Measurements from ENCODE around the gene MTHFD1L. TPM values are rescaled to one million over a fixed set of nuclear protein-coding genes. Genes with fewer than 3 reads are reported as not detected.

The MTHFD1L gene
- polyA plus RNA-seq, 2 of the 4 experiments (the other 2 are of a cell fraction), result 27.2 to 63.2 TPM

DNA sequence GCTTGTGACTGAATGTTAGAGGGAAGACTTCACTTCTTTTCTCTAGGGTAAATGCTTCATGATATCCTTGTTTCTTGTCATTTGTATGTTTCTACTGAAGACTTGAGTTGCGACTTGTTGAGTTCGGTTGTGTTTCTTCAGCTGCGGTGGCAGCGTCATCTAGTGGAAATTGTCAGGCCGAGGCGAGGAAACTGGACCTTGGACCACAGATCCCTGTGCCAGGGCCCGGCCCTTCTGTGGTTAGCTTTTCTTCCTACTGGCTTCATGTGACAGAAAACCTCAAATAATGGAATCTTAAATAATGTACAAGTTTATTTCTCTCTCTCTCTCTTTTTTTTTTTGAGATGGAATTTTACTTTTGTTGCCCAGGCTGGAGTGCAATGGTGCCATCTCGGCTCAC lies 12.4 kb downstream of the MTHFD1L start:
- Histone ChIP-seq H3K4me1 (peaks cover 36% of the 10 kb centered on the region), H3K4me3 (no peak overlapping the region), H3K27ac (no peak overlapping the region), H3K9me3 (no peaks in the 10 kb centered on the region), H3K4me2 (no peak overlapping the region)
- no peak for FAIRE-seq
- no peak for TF ChIP-seq KDM5A (IDR thresholded peaks at IDR 0.05)
- TF ChIP-seq HOXB5 (CRISPR knock-in tag; IDR thresholded peaks at IDR 0.05), result no peak
- TF ChIP-seq GATA3 (IDR thresholded peaks at IDR 0.05; ENCODE audit: borderline replicate concordance), result no peak
- no peak for TF ChIP-seq ZSCAN20 (CRISPR knock-in tag; IDR thresholded peaks at IDR 0.05)
- TF ChIP-seq PHF8 (IDR thresholded peaks at IDR 0.05; ENCODE audit: borderline replicate concordance, low read depth), result no peak
- no peak for TF ChIP-seq RNF2 (IDR thresholded peaks at IDR 0.05; ENCODE audit: borderline replicate concordance, low read depth)
- ChIA-PET CTCF (interaction anchor here (0.6 to 2.1 kb wide), 5 partner anchors 12 to 1061 kb away, joined by 3 to 11 read pairs (median 6); partner anchors contain the start of gene MTHFD1L), POLR2A (no interaction called here)
- 93% methylated on average over 8 of the region's 8 CpGs for WGBS (ENCODE audit: missing lambda C conversion rate)
- DNase-seq (ENCODE audit: low read depth in 1 of 2, low spot score in 1 of 2), result no peak
- no peak for ATAC-seq

DNA sequence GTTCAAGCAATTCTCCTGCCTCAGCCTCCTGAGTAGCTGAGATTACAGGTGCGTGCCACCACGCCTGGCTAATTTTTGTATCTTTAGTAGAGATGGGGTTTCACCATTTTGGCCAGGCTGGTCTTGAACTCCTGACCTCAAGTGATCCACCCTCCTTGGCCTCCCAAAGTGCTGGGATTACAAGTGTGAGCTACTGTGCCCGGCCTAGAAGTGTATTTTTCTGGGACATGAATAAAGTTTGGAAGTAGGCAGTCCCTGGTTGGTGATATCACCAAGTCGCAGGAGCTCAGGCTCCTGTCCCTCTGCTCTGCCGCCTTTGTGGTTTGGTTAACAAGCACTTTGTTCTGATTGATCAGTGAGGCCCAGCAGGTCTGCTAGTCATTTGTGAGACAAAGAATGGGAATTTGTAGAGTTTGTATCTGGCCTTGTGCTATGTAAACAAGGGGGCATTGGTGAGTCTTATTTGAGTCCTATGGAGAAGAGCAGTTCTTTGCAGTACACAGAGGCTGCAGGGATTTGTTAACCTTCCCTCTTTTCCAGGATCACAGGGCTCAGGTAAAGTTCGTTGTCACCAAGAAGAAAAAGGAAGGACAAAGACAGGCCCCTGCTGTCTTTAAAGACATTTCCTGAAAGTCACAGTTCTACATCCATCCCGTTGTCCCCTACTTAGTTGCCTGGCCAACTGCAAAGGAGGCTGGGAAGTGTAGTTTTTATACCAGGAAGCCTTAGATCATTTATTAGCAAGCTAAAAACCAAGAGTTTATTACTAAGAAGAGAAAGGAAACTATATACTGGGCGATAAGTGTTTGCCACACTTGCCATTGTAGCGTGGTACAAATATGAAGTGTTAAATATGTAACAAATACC lies 13.1 kb downstream of the MTHFD1L start:
- H3K4me1 ChIP-seq, result peaks cover 40% of the 10 kb centered on the region
- ChIA-PET CTCF (interaction anchor here (1.5 to 2.1 kb wide), 3 partner anchors 13 to 445 kb away, joined by 4 to 11 read pairs (median 8); partner anchors contain the start of gene MTHFD1L), POLR2A (interaction anchor here (0.5 kb wide), 1 partner anchor 17 kb away, joined by 4 read pairs; no protein-coding TSS in a partner anchor)
- H3K9me3 ChIP-seq, result no peaks in the 10 kb centered on the region
- FAIRE-seq (no peak), ATAC-seq (no peak), DNase-seq (ENCODE audit: low read depth in 1 of 2, low spot score in 1 of 2) (no peak)
- WGBS (ENCODE audit: missing lambda C conversion rate), result 92% methylated on average over 9 of the region's 9 CpGs
- no peak overlapping the region for H3K4me2 ChIP-seq
- no peak for TF ChIP-seq FOSL2 (IDR thresholded peaks at IDR 0.05)
- no peak for TF ChIP-seq FOSL2 (CRISPR knock-in tag; IDR thresholded peaks at IDR 0.05)
- TF ChIP-seq BHLHE40 (IDR thresholded peaks at IDR 0.05; ENCODE audit: low read depth, low read length), result no peak
- TF ChIP-seq PHF8 (IDR thresholded peaks at IDR 0.05; ENCODE audit: borderline replicate concordance, low read depth), result no peak
- TF ChIP-seq, protein P1, sequence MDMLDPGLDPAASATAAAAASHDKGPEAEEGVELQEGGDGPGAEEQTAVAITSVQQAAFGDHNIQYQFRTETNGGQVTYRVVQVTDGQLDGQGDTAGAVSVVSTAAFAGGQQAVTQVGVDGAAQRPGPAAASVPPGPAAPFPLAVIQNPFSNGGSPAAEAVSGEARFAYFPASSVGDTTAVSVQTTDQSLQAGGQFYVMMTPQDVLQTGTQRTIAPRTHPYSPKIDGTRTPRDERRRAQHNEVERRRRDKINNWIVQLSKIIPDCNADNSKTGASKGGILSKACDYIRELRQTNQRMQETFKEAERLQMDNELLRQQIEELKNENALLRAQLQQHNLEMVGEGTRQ (IDR thresholded peaks at IDR 0.05), result no peak
- no peak for TF ChIP-seq MAFK (IDR thresholded peaks at IDR 0.05; ENCODE audit: partially characterized antibody)
- TF ChIP-seq NPAS2 (CRISPR knock-in tag; IDR thresholded peaks at IDR 0.05; ENCODE audit: borderline replicate concordance), result no peak
- no peak for TF ChIP-seq HOXB13 (CRISPR knock-in tag; IDR thresholded peaks at IDR 0.05; ENCODE audit: low read depth)
- no peak for TF ChIP-seq ZC3H11A (IDR thresholded peaks at IDR 0.05)
- no peak for TF ChIP-seq ESRRA (IDR thresholded peaks at IDR 0.05; ENCODE audit: borderline replicate concordance, low read length)
- TF ChIP-seq SMC3 (IDR thresholded peaks at IDR 0.05), result no peak
- no peak for TF ChIP-seq SREBF2 (IDR thresholded peaks at IDR 0.05)
- TF ChIP-seq, protein P2, sequence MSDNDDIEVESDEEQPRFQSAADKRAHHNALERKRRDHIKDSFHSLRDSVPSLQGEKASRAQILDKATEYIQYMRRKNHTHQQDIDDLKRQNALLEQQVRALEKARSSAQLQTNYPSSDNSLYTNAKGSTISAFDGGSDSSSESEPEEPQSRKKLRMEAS (IDR thresholded peaks at IDR 0.05), result no peak
- no peak for TF ChIP-seq CHD4 (IDR thresholded peaks at IDR 0.05; ENCODE audit: borderline replicate concordance)
- no peak for TF ChIP-seq EHMT2 (IDR thresholded peaks at IDR 0.05; ENCODE audit: low read depth)
- TF ChIP-seq RAD21 (conservative IDR thresholded peaks at IDR 0.05 in 1 of 2, IDR thresholded peaks at IDR 0.05 in 1 of 2), result no peak
- no peak for TF ChIP-seq MAZ (IDR thresholded peaks at IDR 0.05; ENCODE audit: borderline replicate concordance, low read depth, low read length)
- no peak for TF ChIP-seq FOSB (CRISPR knock-in tag; IDR thresholded peaks at IDR 0.05)
- H3K4me3 ChIP-seq, result no peak overlapping the region
- H3K27ac ChIP-seq, result no peak overlapping the region

DNA sequence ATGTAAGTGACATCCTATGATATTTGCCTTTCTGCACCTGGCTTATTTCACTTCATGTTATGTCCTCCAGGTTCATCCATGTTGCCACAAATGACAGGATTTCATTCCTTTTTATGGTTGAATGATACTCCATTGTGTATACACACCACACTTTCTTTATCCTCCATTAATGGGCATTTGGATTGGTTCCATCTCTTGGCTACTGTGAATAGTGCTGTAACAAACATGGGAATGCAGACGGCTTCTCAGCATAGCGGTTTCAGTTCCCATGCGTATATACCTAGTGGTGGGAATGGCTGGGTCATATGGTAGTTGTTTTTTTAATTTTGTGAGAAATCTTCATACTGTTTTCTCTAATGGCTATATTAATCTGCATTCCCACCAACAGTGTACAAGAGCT lies 14.8 kb downstream of the MTHFD1L start:
- H3K4me2 ChIP-seq, result no peak overlapping the region
- ATAC-seq (no peak), DNase-seq (ENCODE audit: low read depth in 1 of 2, low spot score in 1 of 2) (no peak), FAIRE-seq (no peak)
- H3K4me3 ChIP-seq, result no peak overlapping the region
- CTCF ChIA-PET, result interaction anchor here (1.0 kb wide), 2 partner anchors 29 to 62 kb away, joined by 3 read pairs; no protein-coding TSS in a partner anchor
- no peaks in the 10 kb centered on the region for H3K9me3 ChIP-seq
- POLR2A ChIA-PET, result no interaction called here
- TF ChIP-seq JUN (IDR thresholded peaks at IDR 0.05), result no peak
- no peak for TF ChIP-seq HOXB5 (CRISPR knock-in tag; IDR thresholded peaks at IDR 0.05)
- TF ChIP-seq, protein P1 (IDR thresholded peaks at IDR 0.05), result no peak
- TF ChIP-seq RAD21 (conservative IDR thresholded peaks at IDR 0.05 in 1 of 2, IDR thresholded peaks at IDR 0.05 in 1 of 2), result no peak
- no peak for TF ChIP-seq SMC3 (IDR thresholded peaks at IDR 0.05)
- no peak for TF ChIP-seq RCOR1 (IDR thresholded peaks at IDR 0.05; ENCODE audit: low read depth, low read length)
- TF ChIP-seq NR3C1 (IDR thresholded peaks at IDR 0.05), result no peak
- no peak for TF ChIP-seq CHD4 (IDR thresholded peaks at IDR 0.05; ENCODE audit: borderline replicate concordance)
- TF ChIP-seq GATA3 (IDR thresholded peaks at IDR 0.05; ENCODE audit: borderline replicate concordance), result no peak
- TF ChIP-seq, protein P3, sequence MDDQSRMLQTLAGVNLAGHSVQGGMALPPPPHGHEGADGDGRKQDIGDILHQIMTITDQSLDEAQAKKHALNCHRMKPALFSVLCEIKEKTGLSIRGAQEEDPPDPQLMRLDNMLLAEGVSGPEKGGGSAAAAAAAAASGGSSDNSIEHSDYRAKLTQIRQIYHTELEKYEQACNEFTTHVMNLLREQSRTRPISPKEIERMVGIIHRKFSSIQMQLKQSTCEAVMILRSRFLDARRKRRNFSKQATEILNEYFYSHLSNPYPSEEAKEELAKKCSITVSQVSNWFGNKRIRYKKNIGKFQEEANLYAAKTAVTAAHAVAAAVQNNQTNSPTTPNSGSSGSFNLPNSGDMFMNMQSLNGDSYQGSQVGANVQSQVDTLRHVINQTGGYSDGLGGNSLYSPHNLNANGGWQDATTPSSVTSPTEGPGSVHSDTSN (IDR thresholded peaks at IDR 0.05), result no peak
- TF ChIP-seq CHD2 (IDR thresholded peaks at IDR 0.05; ENCODE audit: low read length, partially characterized antibody), result no peak
- 98% methylated on average over 3 of the region's 3 CpGs for WGBS (ENCODE audit: missing lambda C conversion rate)
- no peak overlapping the region for H3K27ac ChIP-seq
- peaks cover 37% of the 10 kb centered on the region for H3K4me1 ChIP-seq
